Effector memory CD4-positive, alpha-beta T cell (primary cell): ENCODE measurements around the gene BCL2L13.

ENCODE experiments used
- DNase-seq, 3 donors: peaks; one replicate each; pipeline ENCODE4 v3.0.0-alpha.2; 2020
- H3K27ac ChIP-seq: 2 replicates; pipeline ENCODE4 v1.7.0; 2013; ENCODE audit warnings: mild to moderate bottlenecking, low read length, moderate library complexity; ENCODE audit not compliant: insufficient read depth, poor library complexity, severe bottlenecking
- H3K27me3 ChIP-seq: replicated peaks from 2 replicates; pipeline ENCODE4 v1.7.0; 2013; ENCODE audit warnings: mild to moderate bottlenecking, low read length; ENCODE audit not compliant: insufficient read depth, control insufficient read depth, poor library complexity, severe bottlenecking
- H3K36me3 ChIP-seq: 2 replicates; pipeline ENCODE4 v1.7.0; 2013; ENCODE audit warnings: mild to moderate bottlenecking, low read length, moderate library complexity; ENCODE audit not compliant: control insufficient read depth, insufficient read depth
- H3K4me1 ChIP-seq: 2 replicates; pipeline ENCODE4 v1.7.0; 2013; ENCODE audit warnings: low read length, mild to moderate bottlenecking; ENCODE audit not compliant: control insufficient read depth, insufficient read depth, poor library complexity, severe bottlenecking
- H3K4me3 ChIP-seq: 2 replicates; pipeline ENCODE4 v1.7.0; 2013; ENCODE audit warnings: low read length, low read depth, mild to moderate bottlenecking; ENCODE audit not compliant: insufficient read depth, poor library complexity, severe bottlenecking
- H3K9me3 ChIP-seq: 2 replicates; pipeline ENCODE4 v1.7.0; 2013; ENCODE audit warnings: mild to moderate bottlenecking, low read length, moderate library complexity; ENCODE audit not compliant: control insufficient read depth

Gene BCL2L13

GRCh38 chr22:17769013-17769715 is 130.6 kb downstream of the BCL2L13 start:
- Histone ChIP-seq H3K4me3 (no peak overlapping the region), H3K27me3 (no peaks in the 10 kb centered on the region), H3K4me1 (peaks cover 36% of the 10 kb centered on the region), H3K9me3 (no peaks in the 10 kb centered on the region), H3K27ac (no peak overlapping the region), H3K36me3 (no peaks in the 10 kb centered on the region)
- no peak for DNase-seq

DNA sequence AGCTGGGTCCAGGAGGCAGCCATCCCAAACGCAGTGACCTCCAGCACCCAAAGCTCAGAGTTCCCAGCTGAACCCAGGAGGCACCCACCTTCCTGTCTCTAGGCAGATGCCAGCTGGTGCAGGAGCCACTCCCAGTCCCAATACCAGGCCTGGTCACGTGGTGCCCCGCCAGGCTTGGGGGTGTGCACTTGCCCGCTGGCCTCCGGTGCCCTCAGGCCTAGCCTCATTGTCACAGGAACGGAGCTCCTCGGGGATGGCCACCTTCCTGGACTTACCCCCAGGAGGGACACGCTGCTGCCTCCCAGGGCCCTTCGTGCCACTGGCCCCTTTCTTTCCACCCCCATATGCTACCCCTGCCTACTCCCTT is 131.1 kb downstream of the BCL2L13 start:
- H3K4me1 ChIP-seq = peaks cover 39% of the 10 kb centered on the region
- H3K4me3 ChIP-seq = no peak overlapping the region
- DNase-seq = no peak

GRCh38 chr22:17770180-17771077 is 131.9 kb downstream of the BCL2L13 start:
- H3K27ac ChIP-seq = peak overlapping the region; percentile 8
- H3K9me3 ChIP-seq = no peaks in the 10 kb centered on the region
- H3K4me1 ChIP-seq = peaks cover 46% of the 10 kb centered on the region
- DNase-seq = no peak
- H3K4me3 ChIP-seq = no peak overlapping the region
- H3K36me3 ChIP-seq = no peaks in the 10 kb centered on the region
- H3K27me3 ChIP-seq = no peaks in the 10 kb centered on the region

More for the DNA sequence above, 131.1 kb downstream of the BCL2L13 start:
- no peaks in the 10 kb centered on the region for H3K9me3 ChIP-seq
- H3K27ac ChIP-seq = no peak overlapping the region
- no peaks in the 10 kb centered on the region for H3K27me3 ChIP-seq
- no peaks in the 10 kb centered on the region for H3K36me3 ChIP-seq

DNA sequence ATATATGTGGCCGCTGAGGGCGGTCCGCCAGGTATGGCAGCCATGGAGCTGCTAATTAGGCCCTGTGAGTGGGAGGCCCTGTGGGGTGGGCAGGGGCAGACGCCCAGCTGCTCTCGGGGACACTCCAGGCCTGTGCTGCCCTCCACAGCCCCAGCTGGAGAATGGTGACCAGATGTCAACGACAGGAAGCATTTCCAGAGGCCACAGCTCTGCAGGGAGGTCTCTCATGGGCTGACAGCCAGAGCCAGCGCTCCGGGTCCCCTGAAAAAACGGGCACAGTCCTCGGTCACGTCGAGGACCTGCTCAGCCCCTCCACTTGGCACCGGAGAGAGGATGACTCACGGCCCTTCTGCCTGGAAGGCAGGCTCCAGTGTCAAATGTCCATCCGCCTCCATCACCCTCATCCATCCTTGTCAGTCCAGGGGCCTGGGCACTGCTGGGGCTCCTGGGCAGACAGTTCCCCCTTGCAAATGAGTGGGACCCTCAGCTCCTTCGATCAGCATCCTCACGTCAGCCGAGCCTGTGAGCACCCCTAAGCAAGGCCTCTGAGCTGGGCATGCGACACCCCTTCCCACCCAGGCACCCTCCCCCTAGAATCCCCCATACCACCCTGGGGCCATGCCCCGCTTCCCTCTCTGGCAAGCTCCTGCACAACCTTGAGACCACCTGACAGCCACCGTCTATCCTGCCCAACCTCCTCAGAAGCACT is 133.8 kb downstream of the BCL2L13 start:
- Histone ChIP-seq H3K4me3 (peak overlapping the region; percentile 68), H3K9me3 (no peaks in the 10 kb centered on the region), H3K27ac (no peak overlapping the region), H3K36me3 (no peaks in the 10 kb centered on the region), H3K4me1 (peaks cover 61% of the 10 kb centered on the region), H3K27me3 (no peaks in the 10 kb centered on the region)
- no peak for DNase-seq

- Histone ChIP-seq H3K4me1 (peaks cover 59% of the 10 kb centered on the region), H3K36me3 (no peaks in the 10 kb centered on the region), H3K9me3 (no peaks in the 10 kb centered on the region), H3K27me3 (no peaks in the 10 kb centered on the region), H3K4me3 (peak overlapping the region; percentile 68), H3K27ac (peak overlapping the region; percentile 68)
- DNase-seq = no peak
Measured at GRCh38 chr22:17772958-17773605, 134.5 kb downstream of the BCL2L13 start.

DNA sequence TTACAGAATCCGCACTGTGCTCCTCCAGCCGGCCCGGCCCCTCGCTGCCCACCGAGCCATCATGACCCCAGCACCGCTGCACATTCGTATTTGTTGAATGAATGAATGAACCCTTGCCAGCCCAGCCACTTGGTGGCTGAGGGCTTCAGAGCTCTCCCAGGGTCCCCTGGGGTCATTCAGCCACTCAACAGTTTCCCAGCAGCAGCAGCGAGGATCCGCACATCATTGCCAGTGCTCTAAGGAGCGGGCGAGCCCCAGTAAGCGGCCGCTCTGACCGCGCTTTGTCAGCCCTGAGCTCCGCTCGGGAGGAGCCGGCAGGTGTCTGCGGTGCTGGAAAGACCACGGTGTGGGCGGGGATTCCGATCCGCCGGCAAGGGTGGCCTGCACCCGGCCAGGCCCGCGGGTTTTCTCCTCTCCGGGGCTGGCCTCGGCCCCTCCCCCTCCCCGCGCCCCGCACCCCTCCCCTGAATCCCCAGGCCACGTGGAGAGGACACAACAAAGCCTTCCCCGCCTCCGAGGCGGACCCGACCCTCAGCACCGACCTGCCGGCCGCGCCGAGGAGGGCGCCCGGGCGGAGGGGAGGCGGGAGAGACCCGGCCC is 135.1 kb downstream of the BCL2L13 start:
- DNase-seq = peak; percentile 46 to 61 (median 53)
- Histone ChIP-seq H3K27ac (peak overlapping the region; percentile 68), H3K9me3 (no peaks in the 10 kb centered on the region), H3K4me1 (peaks cover 62% of the 10 kb centered on the region), H3K4me3 (peak overlapping the region; percentile 68), H3K27me3 (no peaks in the 10 kb centered on the region), H3K36me3 (no peaks in the 10 kb centered on the region)

- Histone ChIP-seq H3K27ac (peak within 1 kb of the TSS; percentile 95), H3K4me3 (peak within 1 kb of the TSS; percentile 68)
Measured at GRCh38 chr22:17774206-17774925, 135.8 kb downstream of the BCL2L13 start, which contains the start of gene BID. Gene BID, minus strand, starts transcription at chr22:17774469. Its CDS starts 24,353 bp downstream, at chr22:17750116.

DNA sequence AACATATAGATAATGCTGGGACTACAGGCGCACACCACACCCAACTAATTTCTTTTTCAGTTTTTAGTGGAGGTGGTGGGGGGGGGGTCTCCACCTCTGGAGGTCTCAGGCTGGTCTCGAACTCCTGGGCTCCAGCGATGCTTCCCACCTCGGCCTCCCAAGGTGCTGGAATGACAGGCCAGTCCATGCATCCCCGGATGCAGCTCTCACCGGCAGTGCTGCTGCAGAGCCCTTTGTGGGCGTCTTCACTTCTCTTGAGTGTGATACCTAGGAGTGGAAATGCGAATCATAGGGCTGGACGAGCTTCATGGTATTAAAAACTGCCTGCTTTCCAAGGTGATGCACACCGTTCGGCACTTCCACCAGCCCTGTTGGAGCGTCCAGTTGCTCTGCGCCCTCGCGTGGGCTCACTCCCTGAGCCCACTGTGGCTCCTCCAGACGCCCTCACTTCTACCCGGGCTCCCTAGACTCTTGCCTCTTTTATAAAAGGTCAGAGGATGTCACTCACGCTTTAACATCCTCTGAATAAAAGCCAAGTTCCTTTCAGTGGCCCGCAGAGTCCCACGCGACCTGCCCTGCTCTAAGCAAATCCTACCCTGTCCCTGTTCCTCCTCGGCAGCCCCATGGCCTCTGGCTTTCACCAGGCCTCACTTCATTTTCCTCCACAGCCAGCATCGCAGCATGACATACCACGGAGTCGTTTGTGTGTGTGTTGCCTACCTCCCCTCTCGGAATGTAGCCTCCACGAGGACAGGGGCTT is 136.5 kb downstream of the BCL2L13 start:
- no peak for DNase-seq
- Histone ChIP-seq H3K4me3 (peak overlapping the region; percentile 68), H3K36me3 (no peaks in the 10 kb centered on the region), H3K4me1 (peaks cover 68% of the 10 kb centered on the region), H3K27ac (peak overlapping the region; percentile 95), H3K9me3 (no peaks in the 10 kb centered on the region), H3K27me3 (no peaks in the 10 kb centered on the region)

More at GRCh38 chr22:17774206-17774925, 135.8 kb downstream of the BCL2L13 start, which contains the start of gene BID:
- H3K27me3 ChIP-seq = no peaks in the 10 kb centered on the region
- peak; percentile 23 to 39 (median 36) for DNase-seq
- H3K4me1 ChIP-seq = peaks cover 68% of the 10 kb centered on the region
- H3K36me3 ChIP-seq = no peaks in the 10 kb centered on the region
- no peaks in the 10 kb centered on the region for H3K9me3 ChIP-seq
